PC-3 (cell line): ENCODE results near the gene CCDC24. TPM values are rescaled to one million over a fixed set of nuclear protein-coding genes. Genes with fewer than 3 reads are reported as not detected.

Experiments
- ATAC-seq: fragments of 200-7000 bp; cut with Tn5 transposase; 2 replicates; pipeline ENCODE4 v1.9.1; 2020; ENCODE audit warnings: mild to moderate bottlenecking, moderate library complexity
- BruUV-seq: library from RNA; stranded (reverse); fragments of 400-500 nt; replicated peaks from 2 replicates; lab custom pipeline; 2021; lab: Mats Ljungman, UMichigan
- CTCF ChIA-PET: fragments of 300-600 bp; sonication (Branson Sonifier 250); formaldehyde crosslinking; loops from one replicate; lab custom pipeline; 2022; ENCODE audit warnings: antibody characterized with exemption; lab: Charles Lee
- POLR2A ChIA-PET: fragments of 300-600 bp; sonication (Branson Sonifier 250); formaldehyde crosslinking; loops from one replicate; lab custom pipeline; 2022; ENCODE audit warnings: antibody characterized with exemption; ENCODE audit not compliant: unreplicated experiment; lab: Charles Lee
- DNase-seq: peaks from one replicate; pipeline ENCODE4 v3.0.0-alpha.2; 2015
- H2AFZ ChIP-seq: fragments of 300-600 bp; sonication (generic); 2 replicates; pipeline ENCODE4 v1.6.0; 2016; ENCODE audit warnings: antibody characterized with exemption, low read length
- H3F3A ChIP-seq: fragments of 300-600 bp; sonication (generic); one replicate; pipeline ENCODE4 v1.6.0; 2017; ENCODE audit warnings: antibody characterized with exemption, low read length, control low read depth, mild to moderate bottlenecking; ENCODE audit not compliant: unreplicated experiment
- H3K27ac ChIP-seq: fragments of 300-600 bp; sonication (generic); 2 replicates; pipeline ENCODE4 v1.5.1; 2016; ENCODE audit warnings: mild to moderate bottlenecking, low read length
- H3K27me3 ChIP-seq: fragments of 300-600 bp; sonication (generic); 2 replicates; pipeline ENCODE4 v1.6.1; 2016; ENCODE audit warnings: low read length, mixed read lengths
- H3K36me3 ChIP-seq: fragments of 300-600 bp; sonication (generic); 2 replicates; pipeline ENCODE4 v1.6.1; 2016; ENCODE audit warnings: low read depth, mixed run types, low read length, mixed read lengths
- H3K4me1 ChIP-seq: fragments of 300-600 bp; sonication (generic); 2 replicates; pipeline ENCODE4 v1.5.1; 2016; ENCODE audit warnings: low read length; ENCODE audit not compliant: insufficient read depth
- H3K4me2 ChIP-seq: fragments of 300-600 bp; sonication (generic); 2 replicates; pipeline ENCODE4 v1.6.0; 2016; ENCODE audit warnings: low read length
- H3K4me3 ChIP-seq: fragments of 300-600 bp; sonication (generic); 2 replicates; pipeline ENCODE4 v1.5.1; 2016; ENCODE audit warnings: mild to moderate bottlenecking, low read length, mixed read lengths
- H3K79me2 ChIP-seq: fragments of 300-600 bp; sonication (generic); 2 replicates; pipeline ENCODE4 v1.6.1; 2017; ENCODE audit warnings: low read length, mixed read lengths
- H3K9ac ChIP-seq: fragments of 300-600 bp; sonication (generic); 2 replicates; pipeline ENCODE4 v1.6.0; 2016; ENCODE audit warnings: mild to moderate bottlenecking, low read length
- H3K9me2 ChIP-seq: fragments of 300-600 bp; sonication (generic); replicated peaks from 2 replicates; pipeline ENCODE4 v1.6.1; 2016; ENCODE audit warnings: mixed run types, low read length, mixed read lengths
- H3K9me3 ChIP-seq: fragments of 300-600 bp; sonication (generic); 2 replicates; pipeline ENCODE4 v1.6.1; 2016; ENCODE audit warnings: low read length, mixed read lengths
- H4K20me1 ChIP-seq: fragments of 300-600 bp; sonication (generic); 2 replicates; pipeline ENCODE4 v1.6.1; 2016; ENCODE audit warnings: low read length, mixed read lengths
- CTCF ChIP-seq: fragments of 300-600 bp; sonication (generic); conservative IDR thresholded peaks from 2 replicates; pipeline ENCODE4 v1.5.1; 2017; ENCODE audit warnings: antibody characterized with exemption, low read depth, mild to moderate bottlenecking, low read length
- EZH2 ChIP-seq: fragments of 300-600 bp; sonication (generic); IDR thresholded peaks from one replicate; pipeline ENCODE4 v1.6.1; 2017; ENCODE audit warnings: antibody characterized with exemption, mild to moderate bottlenecking, low read length; ENCODE audit not compliant: unreplicated experiment
- EZH2phosphoT487 ChIP-seq: fragments of 300-600 bp; sonication (generic); IDR thresholded peaks from 2 replicates; pipeline ENCODE4 v1.6.1; 2018; ENCODE audit warnings: mild to moderate bottlenecking, antibody characterized with exemption, low read length, borderline replicate concordance
- intact Hi-C: fragments of 100-400 bp; cut with micrococcal nuclease; formaldehyde crosslinking; loops from 2 replicates; pipeline ENCODE4 v1.9.0; 2023
- total RNA-seq: library from RNA; depleted of rRNA; stranded (reverse); fragments of >200 nt; gene quantifications from 2 replicates; pipeline ENCODE4 v1.2.3, GENCODE V29; 2014

CCDC24 gene
- total RNA-seq, 1 experiment from 2014 or later, result 10.1 TPM

- intact Hi-C loops, result no loop called here
- no peak overlapping the region for H3K27ac ChIP-seq
- ATAC-seq (no peak), DNase-seq (peak; percentile 43)
- H3K36me3 ChIP-seq, result peaks cover 6% of the 10 kb centered on the region; the same call in 1 of the 2 replicates
- no peak overlapping the region for H3K4me3 ChIP-seq
- H3K27me3 ChIP-seq, result no peaks in the 10 kb centered on the region
- BruUV-seq, result no TSS peak
- H3K4me1 ChIP-seq, result peaks cover 23% of the 10 kb centered on the region
- no peak overlapping the region for H3K4me2 ChIP-seq
- H4K20me1 ChIP-seq, result no peaks in the 10 kb centered on the region
- POLR2A ChIA-PET, result no interaction called here
- no peaks in the 10 kb centered on the region for H3K9me2 ChIP-seq
- TF ChIP-seq CTCF (no peak), EZH2phosphoT487 (no peak), EZH2 (no peak)
- H3K9ac ChIP-seq, result no peak overlapping the region
- no peak overlapping the region for H2AFZ ChIP-seq
- no peaks in the 10 kb centered on the region for H3K9me3 ChIP-seq
- CTCF ChIA-PET, result no interaction called here
- peaks cover 79% of the 10 kb centered on the region for H3K79me2 ChIP-seq
- H3F3A ChIP-seq, result no peaks in the 10 kb centered on the region
Measured at GRCh38 chr1:43951021-43951985, 40.1 kb upstream of the CCDC24 start.

GRCh38 chr1:43952731-43953346, 38.6 kb upstream of the CCDC24 start:
- Histone ChIP-seq H3K36me3 (peaks cover 13% of the 10 kb centered on the region), H3K9me3 (no peaks in the 10 kb centered on the region), H3K4me1 (peaks cover 19% of the 10 kb centered on the region), H3K4me3 (no peak overlapping the region), H3K9ac (no peak overlapping the region), H3K79me2 (peaks cover 69% of the 10 kb centered on the region), H3K27ac (no peak overlapping the region), H4K20me1 (no peaks in the 10 kb centered on the region), H2AFZ (no peak overlapping the region), H3K4me2 (no peak overlapping the region), H3K9me2 (no peaks in the 10 kb centered on the region), H3F3A (no peaks in the 10 kb centered on the region), H3K27me3 (no peaks in the 10 kb centered on the region)
- ChIA-PET POLR2A (interaction anchor here (0.6 kb wide), 1 partner anchor 386 kb away, joined by 6 read pairs; no protein-coding TSS in a partner anchor), CTCF (no interaction called here)
- TF ChIP-seq EZH2phosphoT487 (no peak), EZH2 (no peak), CTCF (no peak)
- ATAC-seq, result no peak
- DNase-seq, result no peak
- intact Hi-C loops, result no loop called here
- BruUV-seq, result no TSS peak
